CD4-positive, alpha-beta T cell (primary cell): Measurements from ENCODE around the gene INPP5A. TPM values are rescaled to one million over a fixed set of nuclear protein-coding genes. Genes with fewer than 3 reads are reported as not detected.

Source experiments
- ATAC-seq: fragments of 200-7000 bp; cut with Tn5 transposase; one replicate; pipeline ENCODE4 v1.10.0; 2022; ENCODE audit warnings: mild to moderate bottlenecking; ENCODE audit not compliant: poor library complexity
- CTCF ChIA-PET: fragments of 350-600 bp; sonication (Branson Sonifier 250); formaldehyde crosslinking; loops from one replicate; lab custom pipeline; 2021; ENCODE audit warnings: antibody characterized with exemption, inconsistent platforms; lab: Charles Lee
- POLR2A ChIA-PET: fragments of 350-600 bp; sonication (Branson Sonifier 250); formaldehyde crosslinking; loops from one replicate; lab custom pipeline; 2021; ENCODE audit warnings: antibody characterized with exemption, inconsistent platforms; lab: Charles Lee
- DNase-seq, 14 experiments: peaks; one replicate each; pipeline ENCODE4 v3.0.0-alpha.2; 2013 to 2020; ENCODE audit warnings: mixed read lengths in 2 of 14
- H3K27ac ChIP-seq, 2 donors: one replicate each; pipeline versions ENCODE4 v1.5.1 to v1.7.0; 2013; ENCODE audit warnings: low read length in 2 of 2, low read depth in 1 of 2, mild to moderate bottlenecking in 1 of 2
- H3K27me3 ChIP-seq, 2 experiments: 1 replicate in 1 of 2; 2 replicates in 1 of 2; pipeline versions ENCODE4 v1.6.1 to v1.7.0; 2013; ENCODE audit warnings: low read length in 2 of 2, control low read depth in 1 of 2, mild to moderate bottlenecking in 1 of 2, moderate library complexity in 1 of 2; ENCODE audit not compliant: insufficient read depth in 2 of 2, control insufficient read depth in 1 of 2
- H3K36me3 ChIP-seq: one replicate; pipeline ENCODE4 v1.6.1; 2013; ENCODE audit warnings: low read length, control low read depth; ENCODE audit not compliant: insufficient read depth
- H3K4me1 ChIP-seq: one replicate; pipeline ENCODE4 v1.6.1; 2013; ENCODE audit warnings: low read length, control low read depth; ENCODE audit not compliant: insufficient read depth
- H3K4me3 ChIP-seq: one replicate; pipeline ENCODE4 v1.5.1; 2013; ENCODE audit warnings: mild to moderate bottlenecking, low read length, moderate library complexity
- H3K9me3 ChIP-seq, 2 experiments: 1 replicate in 1 of 2; 2 replicates in 1 of 2; pipeline versions ENCODE4 v1.6.1 to v1.7.0; 2013; ENCODE audit warnings: low read length in 2 of 2, mild to moderate bottlenecking in 2 of 2, control low read depth in 1 of 2, moderate library complexity in 1 of 2; ENCODE audit not compliant: control insufficient read depth in 1 of 2, insufficient read depth in 1 of 2
- H3K27ac Mint-ChIP-seq: one replicate; pipeline ENCODE4 v1.8.0; 2020; ENCODE audit warnings: mixed read lengths
- H3K27me3 Mint-ChIP-seq: one replicate; pipeline ENCODE4 v1.8.0; 2021; ENCODE audit warnings: mixed read lengths
- H3K36me3 Mint-ChIP-seq: one replicate; pipeline ENCODE4 v1.8.0; 2021; ENCODE audit warnings: low read depth, mixed read lengths
- H3K4me1 Mint-ChIP-seq: one replicate; pipeline ENCODE4 v1.8.0; 2021; ENCODE audit warnings: low read depth, mixed read lengths
- H3K4me3 Mint-ChIP-seq: one replicate; pipeline ENCODE4 v1.8.0; 2020; ENCODE audit warnings: mild to moderate bottlenecking, mixed read lengths
- H3K9me3 Mint-ChIP-seq: one replicate; pipeline ENCODE4 v1.8.0; 2020; ENCODE audit warnings: mixed read lengths
- intact Hi-C, 2 experiments: fragments of 100-400 bp; cut with DNase I in 1 of 2; cut with micrococcal nuclease in 1 of 2; formaldehyde crosslinking; loops; one replicate each; pipeline versions ENCODE4 v1.15.1 to v1.9.0; 2023 to 2025; cut with DNase I, micrococcal nuclease
- total RNA-seq, 174 experiments: library from RNA in 2 of 174; stranded (reverse) in 2 of 174; gene quantifications; one replicate each; pipeline ENCODE4 v1.2.3 and lab custom pipeline; 2021 to 2026
- TF ChIP-seq, protein P1 (sequence below): fragments of 200-600 bp; IDR thresholded peaks from one replicate; pipeline ENCODE4 v1.8.0; 2022; ENCODE audit warnings: antibody characterized with exemption, mild to moderate bottlenecking

The INPP5A gene
- total RNA-seq, 2 experiments from 2014 or later, result 22.0 to 24.8 TPM

DNA sequence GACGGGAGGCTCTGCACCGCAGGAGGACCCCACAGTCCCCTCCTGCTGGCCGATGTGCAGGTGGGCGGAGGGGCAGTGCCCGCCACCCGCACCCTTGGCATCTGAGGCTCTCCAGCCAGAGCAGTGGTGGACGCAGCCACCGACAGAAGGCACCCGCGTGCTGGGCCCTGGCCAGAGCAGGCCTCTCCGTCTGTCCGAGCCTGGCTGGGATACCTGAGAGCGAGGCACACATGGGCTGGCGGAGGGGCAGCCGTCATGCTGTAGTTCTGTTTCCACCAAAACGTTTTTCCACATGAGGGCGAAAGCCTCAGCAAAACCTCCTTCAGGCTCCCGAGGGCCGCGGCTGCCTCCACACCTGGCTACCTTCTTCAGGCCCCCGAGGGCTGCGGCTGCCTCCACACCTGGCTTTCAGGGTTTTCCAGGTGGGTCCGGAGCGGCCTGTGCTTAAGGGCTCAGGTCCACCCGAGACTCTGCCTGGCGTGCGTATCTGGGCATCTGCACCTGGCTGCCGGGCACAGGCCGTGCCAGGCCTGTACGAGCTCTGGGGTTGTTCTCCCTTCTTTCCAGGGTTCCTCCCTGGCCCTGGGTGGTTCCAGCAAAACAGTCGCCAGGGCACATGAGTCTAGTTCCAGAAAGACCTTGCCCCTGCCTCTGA lies 115.5 kb downstream of the INPP5A start:
- ATAC-seq, result no peak
- H3K27ac Mint-ChIP-seq, result no peak overlapping the region
- peaks cover 0 to 5% of the 10 kb centered on the region in 2 experiments for H3K9me3 ChIP-seq
- no peaks in the 10 kb centered on the region for H3K27me3 ChIP-seq
- peaks cover 4% of the 10 kb centered on the region for H3K4me1 Mint-ChIP-seq
- TF ChIP-seq, protein P1, sequence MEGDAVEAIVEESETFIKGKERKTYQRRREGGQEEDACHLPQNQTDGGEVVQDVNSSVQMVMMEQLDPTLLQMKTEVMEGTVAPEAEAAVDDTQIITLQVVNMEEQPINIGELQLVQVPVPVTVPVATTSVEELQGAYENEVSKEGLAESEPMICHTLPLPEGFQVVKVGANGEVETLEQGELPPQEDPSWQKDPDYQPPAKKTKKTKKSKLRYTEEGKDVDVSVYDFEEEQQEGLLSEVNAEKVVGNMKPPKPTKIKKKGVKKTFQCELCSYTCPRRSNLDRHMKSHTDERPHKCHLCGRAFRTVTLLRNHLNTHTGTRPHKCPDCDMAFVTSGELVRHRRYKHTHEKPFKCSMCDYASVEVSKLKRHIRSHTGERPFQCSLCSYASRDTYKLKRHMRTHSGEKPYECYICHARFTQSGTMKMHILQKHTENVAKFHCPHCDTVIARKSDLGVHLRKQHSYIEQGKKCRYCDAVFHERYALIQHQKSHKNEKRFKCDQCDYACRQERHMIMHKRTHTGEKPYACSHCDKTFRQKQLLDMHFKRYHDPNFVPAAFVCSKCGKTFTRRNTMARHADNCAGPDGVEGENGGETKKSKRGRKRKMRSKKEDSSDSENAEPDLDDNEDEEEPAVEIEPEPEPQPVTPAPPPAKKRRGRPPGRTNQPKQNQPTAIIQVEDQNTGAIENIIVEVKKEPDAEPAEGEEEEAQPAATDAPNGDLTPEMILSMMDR, result no peak
- no peaks in the 10 kb centered on the region for H3K9me3 Mint-ChIP-seq
- no peaks in the 10 kb centered on the region for H3K27me3 Mint-ChIP-seq
- H3K27ac ChIP-seq, result no peak overlapping the region
- peaks cover 23% of the 10 kb centered on the region for H3K36me3 Mint-ChIP-seq
- H3K4me1 ChIP-seq, result peaks cover 9% of the 10 kb centered on the region
- H3K36me3 ChIP-seq, result peaks cover 38% of the 10 kb centered on the region
- ChIA-PET POLR2A (no interaction called here), CTCF (no interaction called here)
- intact Hi-C loops, result no loop called here
- DNase-seq, result no peak
- no peak overlapping the region for H3K4me3 ChIP-seq
- H3K4me3 Mint-ChIP-seq, result no peak overlapping the region

DNA sequence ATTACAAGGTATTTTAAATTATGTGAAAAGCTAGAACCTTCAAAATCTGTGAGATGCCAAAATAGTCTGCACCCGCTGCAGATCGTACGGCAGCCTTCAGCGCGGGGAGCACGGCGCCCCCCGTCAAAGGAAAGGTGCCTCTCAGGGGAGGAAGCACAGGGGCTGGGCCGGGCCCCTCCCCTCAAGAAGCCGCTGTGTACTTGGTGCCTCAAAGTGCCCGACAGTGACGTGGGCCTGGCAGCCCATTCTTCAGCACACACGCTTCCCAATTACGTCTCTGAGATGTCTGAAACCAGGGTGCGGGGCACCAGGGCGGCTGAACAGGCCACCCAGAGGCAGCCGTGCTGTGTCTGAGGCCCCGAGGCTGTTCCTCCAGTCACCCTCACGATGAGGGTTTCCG lies 116.1 kb downstream of the INPP5A start:
- Mint-ChIP-seq H3K4me1 (peaks cover 4% of the 10 kb centered on the region), H3K9me3 (no peaks in the 10 kb centered on the region), H3K36me3 (peaks cover 20% of the 10 kb centered on the region), H3K27me3 (no peaks in the 10 kb centered on the region), H3K4me3 (no peak overlapping the region), H3K27ac (no peak overlapping the region)
- peaks cover 9% of the 10 kb centered on the region for H3K4me1 ChIP-seq
- CTCF ChIA-PET, result no interaction called here
- TF ChIP-seq, protein P1, result no peak
- POLR2A ChIA-PET, result no interaction called here
- H3K27ac ChIP-seq, result no peak overlapping the region
- H3K9me3 ChIP-seq, result peaks cover 0 to 5% of the 10 kb centered on the region in 2 experiments
- H3K4me3 ChIP-seq, result no peak overlapping the region
- no peaks in the 10 kb centered on the region for H3K27me3 ChIP-seq
- intact Hi-C loops, result no loop called here
- DNase-seq (no peak), ATAC-seq (no peak)
- H3K36me3 ChIP-seq, result peaks cover 38% of the 10 kb centered on the region

DNA sequence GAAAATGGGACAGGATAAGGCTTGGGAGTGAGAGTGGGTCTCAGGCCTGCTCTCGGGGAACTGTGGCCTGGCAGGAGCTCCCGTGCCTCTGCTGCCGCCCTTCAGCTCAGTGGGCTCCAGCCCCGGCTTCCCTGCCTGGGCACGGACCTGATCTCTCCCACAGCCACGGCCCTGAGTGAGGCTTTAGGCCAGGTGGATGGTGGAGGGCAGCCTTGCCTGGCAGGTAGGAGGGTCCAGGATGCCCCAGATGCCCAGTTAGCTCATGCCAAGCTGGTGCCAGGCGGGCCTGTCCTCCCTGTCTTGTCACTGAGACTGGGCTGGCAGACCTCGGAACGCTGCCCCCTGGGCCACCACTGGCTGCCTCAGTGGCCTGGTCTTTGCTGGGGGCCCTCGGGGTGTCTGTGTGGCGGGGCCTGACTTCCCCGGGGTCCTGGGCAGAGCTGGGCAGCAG lies 116.6 kb downstream of the INPP5A start:
- intact Hi-C loops, result no loop called here

More for the DNA sequence above, 116.6 kb downstream of the INPP5A start:
- CTCF ChIA-PET, result interaction anchor here (0.9 kb wide), 1 partner anchor 10 kb away, joined by 3 read pairs; no protein-coding TSS in a partner anchor
- H3K36me3 ChIP-seq, result peaks cover 43% of the 10 kb centered on the region
- TF ChIP-seq, protein P1, result no peak
- POLR2A ChIA-PET, result no interaction called here
- H3K36me3 Mint-ChIP-seq, result peaks cover 18% of the 10 kb centered on the region
- no peak for ATAC-seq
- H3K4me3 ChIP-seq, result no peak overlapping the region
- no peaks in the 10 kb centered on the region for H3K9me3 Mint-ChIP-seq
- no peaks in the 10 kb centered on the region for H3K27me3 Mint-ChIP-seq
- H3K4me3 Mint-ChIP-seq, result no peak overlapping the region
- H3K27ac ChIP-seq, result no peak overlapping the region
- H3K27me3 ChIP-seq, result no peaks in the 10 kb centered on the region
- DNase-seq, result no peak
- H3K4me1 ChIP-seq, result peaks cover 9% of the 10 kb centered on the region
- H3K9me3 ChIP-seq, result peaks cover 0 to 5% of the 10 kb centered on the region in 2 experiments
- peaks cover 4% of the 10 kb centered on the region for H3K4me1 Mint-ChIP-seq
- H3K27ac Mint-ChIP-seq, result no peak overlapping the region
